ENCODE measurements around the gene CAB39.

CAB39 gene

GRCh38 chr2:230868947-230869913, 156.6 kb downstream of the CAB39 start:
- H3K4me1 ChIP-seq (ENCODE audit: low read depth, poor library complexity, severe bottlenecking), result peaks cover 83% of the 10 kb centered on the region
- no peaks in the 10 kb centered on the region for H3K27me3 ChIP-seq (ENCODE audit: insufficient read depth, low read depth)
- H3K36me3 ChIP-seq (ENCODE audit: insufficient read depth), result no peaks in the 10 kb centered on the region
- peak overlapping the region; percentile 60 for H3K4me3 ChIP-seq (IDR thresholded peaks at IDR 0.05; ENCODE audit: insufficient read depth, low read depth, low read length)
- H3K9ac ChIP-seq, result peak overlapping the region; percentile 86
- peak overlapping the region; percentile 87 for H3K27ac ChIP-seq
- peak overlapping the region; percentile 99 for H3K4me2 ChIP-seq
- peaks cover 87% of the 10 kb centered on the region for H3K79me2 ChIP-seq (ENCODE audit: insufficient read depth, low read depth)
- no peak for TF ChIP-seq CTCF (conservative IDR thresholded peaks at IDR 0.05; ENCODE audit: low read depth, low read length)
- no peak overlapping the region for H2AFZ ChIP-seq (ENCODE audit: low read depth)
- no peaks in the 10 kb centered on the region for H4K20me1 ChIP-seq (ENCODE audit: insufficient read depth)

GRCh38 chr2:230869914-230870543, 157.4 kb downstream of the CAB39 start:
- no peak for TF ChIP-seq CTCF (conservative IDR thresholded peaks at IDR 0.05; ENCODE audit: low read depth, low read length)
- H4K20me1 ChIP-seq (ENCODE audit: insufficient read depth), result no peaks in the 10 kb centered on the region
- peaks cover 87% of the 10 kb centered on the region for H3K4me1 ChIP-seq (ENCODE audit: low read depth, poor library complexity, severe bottlenecking)
- H3K36me3 ChIP-seq (ENCODE audit: insufficient read depth), result no peaks in the 10 kb centered on the region
- H3K27ac ChIP-seq, result peak overlapping the region; percentile 87
- no peak overlapping the region for H3K4me3 ChIP-seq (IDR thresholded peaks at IDR 0.05; ENCODE audit: insufficient read depth, low read depth, low read length)
- no peak overlapping the region for H2AFZ ChIP-seq (ENCODE audit: low read depth)
- peaks cover 87% of the 10 kb centered on the region for H3K79me2 ChIP-seq (ENCODE audit: insufficient read depth, low read depth)
- peak overlapping the region; percentile 99 for H3K4me2 ChIP-seq
- H3K9ac ChIP-seq, result peak overlapping the region; percentile 86
- no peaks in the 10 kb centered on the region for H3K27me3 ChIP-seq (ENCODE audit: insufficient read depth, low read depth)
